Neural cell (in vitro differentiated cells): ENCODE data around the gene TMC1. TPM values are rescaled to one million over a fixed set of nuclear protein-coding genes. Genes with fewer than 3 reads are reported as not detected.

Source experiments
- H2AFZ ChIP-seq: fragments of 200-600, 300-800 bp; sonication (generic), shearing (Covaris generic); 2 replicates; pipeline ENCODE4 v1.6.0; 2014; ENCODE audit warnings: low read depth, mild to moderate bottlenecking, antibody characterized with exemption, low read length, moderate library complexity
- H3F3A ChIP-seq: fragments of 200-600 bp; shearing (Covaris generic); 2 replicates; pipeline ENCODE4 v1.6.1; 2016; ENCODE audit warnings: mild to moderate bottlenecking, moderate library complexity, mixed read lengths, antibody characterized with exemption, low read length; ENCODE audit not compliant: insufficient read depth, poor library complexity, severe bottlenecking
- H3K27ac ChIP-seq: fragments of 200-600, 300-800 bp; sonication (generic), shearing (Covaris generic); 2 replicates; pipeline ENCODE4 v1.5.1; 2014; ENCODE audit warnings: mild to moderate bottlenecking, low read length, moderate library complexity
- H3K27me3 ChIP-seq: fragments of 300-800, 200-600 bp; sonication (generic), shearing (Covaris generic); 2 replicates; pipeline ENCODE4 v1.6.0; 2014; ENCODE audit warnings: mild to moderate bottlenecking, low read depth, low read length, moderate library complexity; ENCODE audit not compliant: insufficient read depth
- H3K36me3 ChIP-seq: fragments of 300-800, 200-600 bp; sonication (generic), shearing (Covaris generic); 2 replicates; pipeline ENCODE4 v1.5.1; 2014; ENCODE audit warnings: mild to moderate bottlenecking, antibody characterized with exemption, low read length, moderate library complexity; ENCODE audit not compliant: insufficient read depth
- H3K4me2 ChIP-seq: fragments of 300-800, 200-600 bp; sonication (generic), shearing (Covaris generic); 2 replicates; pipeline ENCODE4 v1.6.0; 2014; ENCODE audit warnings: mild to moderate bottlenecking, low read length
- H3K4me3 ChIP-seq: fragments of 300-800, 200-600 bp; sonication (generic), shearing (Covaris generic); 2 replicates; pipeline ENCODE4 v1.5.1; 2014; ENCODE audit warnings: mild to moderate bottlenecking, low read length, moderate library complexity
- H3K79me2 ChIP-seq: fragments of 200-600 bp; shearing (Covaris generic); replicated peaks from 2 replicates; pipeline ENCODE4 v1.6.0; 2014; ENCODE audit warnings: mild to moderate bottlenecking, low read length, moderate library complexity; ENCODE audit not compliant: insufficient read depth
- H3K9ac ChIP-seq: fragments of 300-800, 200-600 bp; sonication (generic), shearing (Covaris generic); 2 replicates; pipeline ENCODE4 v1.6.1; 2016; ENCODE audit warnings: mild to moderate bottlenecking, low read length, mixed read lengths
- H3K9me2 ChIP-seq: fragments of 200-600 bp; shearing (Covaris generic); 2 replicates; pipeline ENCODE4 v1.6.1; 2016; ENCODE audit warnings: mild to moderate bottlenecking, low read length, mixed read lengths; ENCODE audit not compliant: insufficient read depth
- H3K9me3 ChIP-seq: fragments of 200-600, 300-800 bp; sonication (generic), shearing (Covaris generic); 2 replicates; pipeline ENCODE4 v1.6.1; 2016; ENCODE audit warnings: mild to moderate bottlenecking, mixed run types, low read length, moderate library complexity, mixed read lengths
- H4K20me1 ChIP-seq: fragments of 200-600 bp; shearing (Covaris generic); 2 replicates; pipeline ENCODE4 v1.6.1; 2016; ENCODE audit warnings: mild to moderate bottlenecking, mixed run types; ENCODE audit not compliant: insufficient read depth
- CTCF ChIP-seq: fragments of 450-650 bp; IDR thresholded peaks from 2 replicates; pipeline ENCODE4 v1.5.1; 2014; ENCODE audit warnings: antibody characterized with exemption, mild to moderate bottlenecking, moderate library complexity; ENCODE audit not compliant: poor library complexity, severe bottlenecking
- EP300 ChIP-seq: fragments of 450-650 bp; conservative IDR thresholded peaks from 2 replicates; pipeline ENCODE4 v1.6.1; 2014; ENCODE audit warnings: antibody characterized with exemption, mild to moderate bottlenecking, moderate library complexity; ENCODE audit not compliant: poor library complexity, severe bottlenecking
- EZH2 ChIP-seq: fragments of 200-600, 300-800 bp; shearing (Covaris generic), sonication (generic); IDR thresholded peaks from 2 replicates; pipeline ENCODE4 v1.6.1; 2014; ENCODE audit warnings: antibody characterized with exemption, low read length, borderline replicate concordance, mild to moderate bottlenecking; ENCODE audit not compliant: insufficient read depth, poor library complexity, severe bottlenecking
- MXI1 ChIP-seq: fragments of 450-650 bp; conservative IDR thresholded peaks from 2 replicates; pipeline ENCODE4 v1.6.1; 2014; ENCODE audit warnings: antibody characterized with exemption, mild to moderate bottlenecking; ENCODE audit not compliant: poor library complexity, severe bottlenecking
- POLR2AphosphoS5 ChIP-seq: IDR thresholded peaks from 2 replicates; pipeline ENCODE4 v1.6.1; 2012
- RAD21 ChIP-seq: fragments of 450-650 bp; conservative IDR thresholded peaks from 2 replicates; pipeline ENCODE4 v1.6.1; 2014; ENCODE audit warnings: antibody characterized with exemption, mild to moderate bottlenecking, moderate library complexity
- REST ChIP-seq: IDR thresholded peaks from 2 replicates; pipeline ENCODE4 v1.6.1; 2012; ENCODE audit warnings: borderline replicate concordance
- SMC3 ChIP-seq: fragments of 450-650 bp; conservative IDR thresholded peaks from 2 replicates; pipeline ENCODE4 v1.6.1; 2014; ENCODE audit warnings: antibody characterized with exemption, mild to moderate bottlenecking, moderate library complexity; ENCODE audit not compliant: poor library complexity
- TAF1 ChIP-seq: IDR thresholded peaks from 2 replicates; pipeline ENCODE4 v1.6.1; 2012; ENCODE audit warnings: low read depth
- polyA plus RNA-seq: library from polyadenylated mRNA; depleted of rRNA; stranded (reverse); fragments of >200 nt; gene quantifications from 2 replicates; pipeline ENCODE4 v1.2.3, GENCODE V29; 2014

Gene TMC1
- polyA plus RNA-seq, 1 donor from 2014 or later = not detected

GRCh38 chr9:72758944-72759343 lies 237.5 kb downstream of the TMC1 start:
- Histone ChIP-seq H3K9ac (no peak overlapping the region), H4K20me1 (no peaks in the 10 kb centered on the region), H3K9me2 (no peaks in the 10 kb centered on the region), H3K27ac (no peak overlapping the region), H3K79me2 (no peaks in the 10 kb centered on the region), H3K36me3 (no peaks in the 10 kb centered on the region), H2AFZ (no peak overlapping the region), H3K9me3 (no peaks in the 10 kb centered on the region), H3K4me3 (no peak overlapping the region), H3K4me2 (no peak overlapping the region), H3F3A (no peaks in the 10 kb centered on the region), H3K27me3 (no peaks in the 10 kb centered on the region)
- TF ChIP-seq EZH2 (no peak), POLR2AphosphoS5 (no peak), CTCF (no peak), MXI1 (no peak), TAF1 (no peak), EP300 (no peak), REST (no peak), SMC3 (no peak), RAD21 (no peak)

GRCh38 chr9:72763022-72763421 lies 241.6 kb downstream of the TMC1 start:
- Histone ChIP-seq H3K27me3 (no peaks in the 10 kb centered on the region), H3K27ac (no peak overlapping the region), H3K9me2 (no peaks in the 10 kb centered on the region), H3K4me3 (no peak overlapping the region), H2AFZ (no peak overlapping the region), H3K9ac (no peak overlapping the region), H3F3A (no peaks in the 10 kb centered on the region), H3K9me3 (no peaks in the 10 kb centered on the region), H3K36me3 (no peaks in the 10 kb centered on the region), H4K20me1 (no peaks in the 10 kb centered on the region), H3K4me2 (no peak overlapping the region), H3K79me2 (no peaks in the 10 kb centered on the region)
- TF ChIP-seq REST (no peak), MXI1 (no peak), CTCF (no peak), SMC3 (no peak), EZH2 (no peak), TAF1 (no peak), EP300 (no peak), RAD21 (no peak), POLR2AphosphoS5 (no peak)
